T-helper 22 cell (primary cell): ENCODE data around the gene BRINP3.

Experiments
- DNase-seq: peaks from one replicate; pipeline ENCODE4 v3.0.0-alpha.2; 2020; ENCODE audit warnings: low read depth

Gene BRINP3

DNA sequence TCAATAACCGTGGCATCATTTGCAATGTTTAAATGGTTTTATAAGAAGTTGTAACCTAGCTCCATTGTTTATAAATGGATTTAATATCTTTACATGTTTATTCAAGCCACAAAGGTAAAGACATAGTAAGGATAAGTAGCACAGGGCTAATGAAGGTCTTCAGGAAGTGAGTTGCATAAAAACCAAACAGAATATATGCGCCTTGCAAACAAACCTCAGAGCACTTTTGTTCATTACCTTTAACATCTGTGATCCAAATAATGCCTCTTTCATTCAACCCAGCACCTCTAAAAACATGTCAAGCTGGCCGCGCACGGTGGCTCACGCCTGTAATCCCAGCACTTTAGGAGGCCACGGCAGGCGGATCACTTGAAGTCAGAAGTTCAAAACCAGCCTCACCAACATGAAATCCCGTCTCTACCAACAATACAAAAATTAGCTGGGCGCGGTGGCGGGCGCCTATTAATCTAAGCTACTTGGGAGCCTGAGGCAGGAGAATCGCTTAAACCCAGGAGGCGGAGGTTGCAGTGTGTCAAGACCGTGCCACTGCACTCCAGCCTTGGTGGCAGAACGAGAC is 25.3 kb downstream of the BRINP3 start:
- DNase-seq = no peak

DNA sequence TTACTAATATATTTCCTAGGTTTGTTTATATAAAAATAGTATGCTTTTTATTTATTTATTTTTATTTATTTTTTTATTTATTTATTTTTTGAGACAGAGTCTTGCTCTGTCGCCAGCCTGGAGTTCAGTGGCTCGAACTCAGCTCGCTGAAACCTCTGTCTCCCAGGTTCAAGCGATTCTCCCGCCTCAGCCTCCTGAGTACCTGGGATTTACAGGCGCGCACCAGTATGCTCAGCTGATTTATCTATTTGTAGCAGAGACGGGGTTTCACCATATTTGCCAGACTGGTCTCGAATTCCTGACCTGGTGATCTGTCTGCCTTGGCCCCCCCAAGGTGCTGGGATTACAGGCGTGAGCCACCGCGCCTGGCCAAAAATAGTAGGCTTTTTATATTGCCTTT is 33.2 kb downstream of the BRINP3 start:
- no peak for DNase-seq

DNA sequence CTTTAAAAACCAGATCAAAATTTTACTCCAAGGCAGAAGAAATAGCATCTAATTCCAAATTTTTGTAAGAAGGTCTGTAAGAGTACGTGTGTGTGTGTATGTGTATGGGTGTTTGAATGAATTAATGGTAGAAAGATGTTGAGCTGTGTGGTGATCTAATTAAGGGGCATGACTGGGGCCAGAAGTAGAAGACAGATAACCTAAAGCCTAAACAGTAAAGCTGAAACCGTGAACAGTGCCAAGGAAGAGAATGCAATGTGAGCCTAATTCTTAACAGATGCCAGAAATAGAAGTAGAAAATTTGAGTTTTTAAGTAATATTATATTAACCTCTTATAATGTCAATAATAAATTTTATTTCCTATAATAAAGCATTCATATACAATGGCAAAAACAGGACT is 38.2 kb downstream of the BRINP3 start:
- no peak for DNase-seq

DNA sequence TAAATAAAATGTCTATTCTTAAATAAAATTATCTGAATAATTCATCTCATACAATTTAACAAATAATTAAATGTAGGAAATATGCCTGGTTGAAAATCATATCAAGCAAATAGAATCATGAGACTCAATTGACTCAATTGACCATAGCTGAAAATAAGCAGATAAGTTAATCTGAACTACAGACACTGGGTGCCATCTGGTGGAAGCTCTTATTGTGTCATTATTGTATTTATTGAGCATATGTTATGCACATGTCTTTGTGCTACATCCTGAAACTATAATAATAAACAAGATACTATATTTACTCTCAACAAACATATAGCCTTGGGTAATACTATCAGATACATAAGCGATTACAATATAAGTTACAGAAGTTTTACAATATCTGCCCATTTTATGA is 41.0 kb downstream of the BRINP3 start:
- no peak for DNase-seq

DNA sequence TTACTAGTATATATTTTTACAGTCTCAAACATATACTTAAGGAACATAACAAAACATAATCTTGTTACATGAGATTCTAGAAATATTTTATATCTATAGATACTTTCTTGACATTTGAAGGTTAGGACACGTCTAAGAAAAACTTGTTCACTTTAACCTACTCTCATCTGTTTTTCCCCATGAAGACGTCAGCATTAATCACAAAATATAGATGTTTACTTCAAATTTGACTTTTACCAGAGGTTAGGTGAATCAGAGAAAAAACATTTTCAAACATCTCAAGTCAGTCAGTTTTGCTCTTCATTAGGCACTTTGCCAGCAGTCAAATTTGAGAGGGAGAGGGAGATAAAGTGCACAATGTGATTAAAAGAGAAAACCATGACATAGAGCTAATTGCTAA is 47.7 kb downstream of the BRINP3 start:
- no peak for DNase-seq

DNA sequence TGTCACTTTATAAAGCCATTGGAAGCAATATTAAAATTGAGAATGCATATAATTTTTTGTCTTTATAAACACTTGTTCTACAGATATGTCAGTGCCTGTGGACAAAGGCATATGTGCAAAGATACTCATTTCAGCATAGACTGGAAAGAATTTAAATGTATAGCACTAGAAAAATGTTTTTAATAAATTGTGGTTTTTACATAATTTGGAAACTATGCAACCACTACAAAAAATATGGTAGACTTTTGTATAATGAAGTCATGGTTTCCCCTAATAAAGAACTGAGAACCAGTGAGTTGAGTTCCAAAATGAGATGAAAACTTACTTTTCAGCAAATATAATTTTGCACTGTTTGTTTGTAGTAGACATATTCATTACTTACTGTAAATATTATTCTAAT is 48.5 kb downstream of the BRINP3 start:
- DNase-seq = no peak

DNA sequence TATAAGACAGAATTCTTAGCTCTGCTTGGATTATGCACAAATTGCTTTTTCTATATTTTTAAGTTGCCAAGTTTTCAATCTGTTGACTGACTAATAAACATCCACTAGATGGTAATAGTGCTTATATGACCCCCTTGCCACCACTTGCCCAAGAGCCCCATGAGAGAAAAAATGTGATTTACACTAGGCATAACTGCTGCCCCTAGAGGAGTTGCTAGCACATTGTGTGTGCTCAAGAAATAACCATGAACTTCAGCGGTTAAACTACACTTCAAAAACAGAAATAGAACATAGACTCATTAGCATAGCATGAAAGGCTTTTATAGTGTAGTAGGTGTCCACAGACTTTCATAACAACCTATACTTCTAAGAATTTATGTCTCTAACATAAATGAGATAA is 61.4 kb downstream of the BRINP3 start:
- no peak for DNase-seq

DNA sequence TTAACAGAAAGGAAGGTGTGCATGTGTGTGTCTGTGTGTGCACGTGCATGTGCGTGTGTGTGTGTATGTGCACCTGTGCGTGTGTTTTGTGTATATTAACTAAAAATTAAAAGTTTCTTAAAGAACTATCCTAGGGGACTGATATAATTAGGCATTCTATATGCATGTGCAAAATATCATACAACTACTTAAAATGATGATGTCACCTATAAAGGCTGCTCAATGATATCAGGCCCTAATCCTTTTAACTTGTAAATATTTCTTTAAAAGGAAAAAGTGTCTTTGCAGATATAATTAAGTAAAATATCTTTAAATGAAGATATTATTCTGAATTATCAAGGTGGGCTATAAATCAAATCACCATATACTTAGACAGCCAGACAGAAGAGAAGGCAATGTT is 64.5 kb downstream of the BRINP3 start:
- DNase-seq = no peak

DNA sequence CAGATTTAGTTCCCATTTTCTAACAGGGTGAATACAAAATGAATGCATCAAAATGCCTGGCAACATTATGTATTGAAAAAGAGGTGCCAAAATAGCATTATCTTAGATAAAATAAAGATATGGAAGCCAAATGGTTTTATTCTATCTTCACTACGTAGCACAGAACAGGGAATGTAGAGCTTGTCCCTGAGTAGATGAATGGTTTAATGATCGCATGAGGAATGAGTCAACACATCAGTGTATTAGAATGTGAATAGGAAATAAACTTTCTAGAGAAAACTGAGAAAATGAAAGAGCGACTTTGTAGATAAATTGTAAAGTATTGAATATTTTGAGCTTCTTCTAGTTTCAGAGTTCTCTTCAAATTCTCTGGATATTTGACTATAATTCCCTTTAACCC is 74.3 kb downstream of the BRINP3 start:
- DNase-seq = no peak

DNA sequence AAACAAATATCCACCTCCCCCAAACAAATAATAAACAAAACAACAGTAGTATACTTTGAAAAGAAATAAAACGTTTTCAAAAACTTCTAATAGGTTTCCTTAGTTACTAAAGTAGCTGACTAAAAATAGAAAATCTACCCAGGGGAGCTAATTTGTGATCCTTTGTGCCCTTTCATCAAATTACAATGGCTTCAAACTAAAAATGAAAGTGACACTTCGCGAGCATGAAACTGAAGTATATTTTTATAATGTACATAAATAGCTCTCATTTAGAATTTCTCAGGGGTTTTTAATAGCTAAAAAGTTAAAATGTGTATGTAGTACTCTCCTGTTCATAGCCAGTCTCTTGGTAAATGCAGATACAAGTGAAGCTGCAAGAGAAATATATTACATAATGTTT is 78.4 kb downstream of the BRINP3 start:
- no peak for DNase-seq

DNA sequence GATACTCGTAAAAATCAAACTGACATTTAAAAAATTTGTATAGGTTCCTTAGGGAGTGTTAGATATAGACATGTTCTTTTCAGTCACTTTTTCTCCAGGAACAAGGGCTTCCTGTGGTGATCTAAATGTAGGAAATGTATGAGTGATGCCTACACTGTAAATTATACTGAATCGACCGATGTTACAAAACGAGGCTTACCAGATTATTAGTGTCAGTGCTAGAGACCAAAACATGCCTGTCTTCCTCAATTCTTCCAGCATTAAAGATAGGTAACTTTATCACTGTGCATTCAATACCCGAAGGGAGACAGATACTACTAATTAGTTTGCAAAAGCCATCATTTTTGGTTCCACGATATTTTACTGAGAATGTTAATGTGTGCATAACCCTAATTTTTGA is 86.1 kb downstream of the BRINP3 start:
- no peak for DNase-seq

DNA sequence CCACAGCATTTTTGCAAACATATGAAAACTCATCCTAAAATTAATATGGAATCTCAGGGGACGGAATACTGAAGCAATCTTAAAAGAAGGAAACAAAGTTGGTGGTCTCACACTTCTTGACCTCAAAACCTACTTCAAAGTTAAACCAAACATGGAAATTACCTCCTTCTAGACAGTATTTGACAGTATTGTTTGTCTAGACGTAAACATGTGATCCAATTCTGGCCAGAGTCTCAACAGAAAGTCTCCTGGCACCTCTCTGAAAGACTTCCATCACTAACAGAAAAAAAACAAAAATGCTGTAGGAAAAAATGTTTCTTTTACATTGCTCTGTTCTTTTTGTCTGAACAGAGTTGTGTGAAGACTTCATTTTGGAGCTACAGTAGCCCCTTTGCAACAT is 99.7 kb downstream of the BRINP3 start:
- DNase-seq = no peak

DNA sequence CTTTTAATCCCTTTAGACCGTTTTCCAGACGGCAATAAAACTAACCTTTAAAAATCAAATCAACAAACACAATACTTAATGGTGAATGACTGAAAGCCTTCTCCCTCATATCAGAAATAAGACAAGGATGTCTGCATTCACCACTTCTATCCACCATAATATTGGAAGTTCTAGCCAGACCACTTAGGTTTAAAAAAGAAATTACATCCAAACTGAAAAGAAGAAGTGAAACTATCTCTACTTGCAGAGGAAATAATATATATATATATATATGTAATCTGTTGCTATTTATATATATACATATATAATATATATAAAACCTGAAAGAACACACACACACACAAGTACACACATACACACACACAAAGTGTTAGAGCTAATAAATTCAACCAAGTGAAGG is 100.4 kb downstream of the BRINP3 start:
- DNase-seq = no peak

DNA sequence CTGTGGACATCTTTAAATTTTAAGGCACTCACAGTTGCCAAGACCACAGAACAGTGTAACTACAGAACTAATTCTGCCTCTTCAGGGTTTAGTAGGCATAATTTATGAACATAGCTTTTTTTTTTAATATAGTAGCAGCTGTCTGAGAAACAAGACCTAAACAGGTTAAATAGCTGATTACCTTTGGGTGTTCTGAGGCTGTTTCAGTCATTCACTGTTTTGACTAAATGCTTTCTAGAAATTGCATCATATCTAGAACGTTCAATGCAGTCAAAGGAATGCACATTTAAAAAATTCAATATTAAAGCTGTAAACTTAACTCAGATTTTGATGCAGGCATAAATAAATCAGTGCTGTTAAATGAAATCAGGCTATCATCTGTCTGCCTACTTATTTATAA is 101.6 kb downstream of the BRINP3 start:
- no peak for DNase-seq

DNA sequence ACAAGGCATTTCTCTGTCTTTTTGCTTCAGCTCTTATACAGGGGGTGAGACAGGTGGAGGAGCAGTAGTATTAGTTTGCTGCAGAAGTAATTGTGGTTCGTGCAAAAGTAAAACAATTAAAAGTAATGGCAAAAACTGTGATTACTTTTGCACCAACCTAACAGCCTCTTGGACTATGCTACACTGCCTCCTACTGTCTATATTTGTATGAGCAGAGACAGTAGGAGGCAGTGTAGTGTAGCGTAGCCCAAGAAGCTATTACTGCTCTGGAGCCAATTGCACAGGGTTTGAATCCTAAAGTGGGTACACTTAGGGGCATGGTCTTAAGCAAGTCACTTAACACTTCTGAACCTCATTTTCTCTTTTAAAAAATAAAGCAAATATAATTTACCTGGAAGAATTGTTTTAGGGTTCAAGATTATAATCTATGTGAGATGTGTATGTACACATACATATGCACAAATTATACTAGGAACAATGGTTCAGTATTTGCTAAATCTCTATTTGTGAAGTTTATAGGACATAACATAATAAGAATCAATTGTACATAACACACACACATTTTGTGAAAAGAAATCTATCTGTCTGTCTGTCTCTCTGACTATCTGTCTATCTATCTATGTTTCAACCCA is 103.8 kb downstream of the BRINP3 start:
- no peak for DNase-seq

DNA sequence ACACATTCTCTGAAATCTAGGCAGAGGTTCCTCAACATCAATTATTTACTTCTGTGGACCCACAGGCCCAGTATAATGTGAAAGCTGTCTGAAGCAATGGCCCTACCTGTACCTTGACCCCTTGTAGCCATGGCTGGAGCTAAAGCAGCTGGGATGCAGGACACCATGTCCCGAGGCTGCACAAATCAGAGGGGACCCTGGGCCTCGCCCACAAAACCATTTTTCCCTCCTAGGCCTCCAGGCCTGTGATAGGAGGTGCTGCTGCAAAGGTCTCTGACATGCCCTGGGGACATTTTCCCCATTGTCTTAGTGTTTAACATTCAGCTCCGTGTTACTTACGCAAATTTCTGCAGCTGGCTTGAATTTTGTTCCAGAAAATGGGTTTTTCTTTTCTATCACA is 110.5 kb downstream of the BRINP3 start:
- no peak for DNase-seq

DNA sequence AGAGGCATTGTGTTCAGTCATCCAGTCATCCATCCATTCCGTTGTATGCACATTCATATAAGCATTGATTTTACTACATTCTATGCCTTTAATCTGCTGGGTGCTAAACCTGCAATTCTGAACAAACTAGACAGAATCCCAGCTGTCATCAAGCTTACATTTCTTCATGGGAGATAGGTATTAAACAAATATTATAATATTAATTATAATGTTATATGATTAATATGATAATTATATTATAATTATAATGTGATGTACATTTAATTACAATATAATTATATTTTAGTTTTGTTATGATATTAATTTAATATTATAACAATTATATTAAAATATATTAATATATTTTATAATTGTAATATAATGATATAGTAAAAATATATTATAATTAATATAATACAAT is 112.4 kb downstream of the BRINP3 start:
- DNase-seq = no peak

DNA sequence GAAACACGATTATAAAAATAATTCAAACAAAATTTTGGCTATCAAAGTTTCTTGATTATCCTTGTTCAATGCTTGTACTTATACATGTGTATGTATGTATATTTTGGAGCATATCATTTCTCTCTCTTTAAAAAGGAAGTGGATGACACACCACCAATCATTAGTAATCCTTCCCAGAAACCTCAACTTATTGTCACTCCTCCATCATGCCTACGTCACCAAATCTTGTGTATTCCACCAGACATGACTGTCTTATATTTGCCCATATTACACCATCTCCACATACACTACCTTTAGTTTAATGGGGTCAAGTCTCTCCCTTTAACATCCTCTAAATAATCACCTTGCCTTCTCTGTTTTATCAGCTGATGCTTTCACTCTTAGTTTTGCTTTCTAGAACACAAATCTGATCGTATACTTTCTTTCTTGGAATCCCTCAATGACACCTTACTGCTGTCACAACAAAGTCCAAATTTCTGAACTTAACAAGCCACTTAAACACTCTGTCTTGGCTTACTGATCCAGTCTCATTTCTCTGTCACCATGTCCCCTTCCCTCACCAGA is 124.0 kb downstream of the BRINP3 start:
- no peak for DNase-seq

DNA sequence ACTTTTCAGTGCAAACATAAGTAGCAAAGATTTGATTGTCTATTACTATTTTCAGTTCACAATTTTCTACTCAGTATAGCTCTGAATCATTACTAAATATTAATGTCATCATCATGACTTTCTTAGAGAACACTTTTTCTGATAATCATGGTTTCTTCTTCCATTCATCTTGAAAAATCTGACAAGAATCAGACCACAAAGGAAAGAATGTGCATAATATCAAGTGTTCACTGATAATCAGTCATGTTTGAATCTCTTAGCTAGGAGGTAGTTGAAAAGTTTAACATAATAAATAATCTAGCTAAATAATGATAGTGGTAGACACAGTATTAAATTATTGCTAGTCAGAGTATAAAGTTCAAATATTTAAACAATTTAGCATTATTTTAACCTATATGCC is 133.2 kb downstream of the BRINP3 start:
- DNase-seq = no peak

DNA sequence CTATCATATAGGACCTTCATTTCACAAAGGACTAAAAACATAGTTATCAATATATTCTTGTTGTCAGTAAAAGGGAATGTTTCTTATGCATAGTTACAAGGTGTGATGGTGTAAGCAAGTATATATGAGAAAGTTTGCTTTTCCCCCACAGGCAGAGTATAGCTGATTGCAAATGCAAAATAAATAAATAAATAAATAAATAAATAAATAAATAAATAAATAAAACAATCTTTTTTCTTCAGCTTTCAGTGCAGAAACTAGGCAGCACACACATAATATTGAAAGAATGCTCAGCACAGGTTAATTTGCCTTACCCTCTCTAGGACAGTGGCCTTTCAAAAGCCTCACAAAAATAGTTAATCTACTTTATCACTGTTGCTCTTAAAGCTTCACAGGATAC is 138.8 kb downstream of the BRINP3 start:
- DNase-seq = no peak

DNA sequence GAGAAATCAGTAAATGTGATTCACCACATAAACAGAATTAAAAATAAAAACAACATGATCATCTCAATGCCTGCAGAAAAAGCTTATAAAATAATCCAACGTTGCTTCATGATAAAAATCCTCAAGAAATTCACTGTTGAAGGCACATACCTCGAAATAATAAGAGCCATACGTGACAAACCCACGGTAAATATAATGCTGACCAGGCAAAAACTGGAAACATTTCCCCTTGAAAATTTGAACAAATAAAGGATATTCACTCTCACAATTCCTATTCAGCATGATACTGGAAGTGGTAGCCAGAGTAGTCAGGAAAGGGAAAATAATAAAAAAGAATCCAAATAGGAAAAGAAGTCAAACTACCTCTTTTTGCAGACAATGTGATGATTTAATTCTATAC is 148.8 kb downstream of the BRINP3 start:
- DNase-seq = no peak

DNA sequence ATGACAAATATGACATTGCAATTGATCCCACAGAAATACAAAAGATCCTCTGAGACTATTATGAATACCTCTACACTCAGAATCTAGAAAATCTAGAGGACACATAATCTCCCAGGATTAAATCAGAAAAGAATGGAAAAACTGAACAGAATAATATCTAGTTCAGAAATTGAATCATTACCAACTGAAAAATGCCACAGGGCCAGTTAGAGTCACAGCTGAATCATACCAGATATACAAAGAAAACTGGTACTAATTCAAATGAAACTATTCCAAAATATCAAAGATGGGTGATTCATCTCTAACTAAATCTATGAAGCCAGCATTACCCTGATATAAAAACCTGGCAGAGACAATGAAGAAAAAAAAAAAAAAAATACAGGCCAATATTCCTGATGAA is 149.3 kb downstream of the BRINP3 start:
- DNase-seq = no peak

DNA sequence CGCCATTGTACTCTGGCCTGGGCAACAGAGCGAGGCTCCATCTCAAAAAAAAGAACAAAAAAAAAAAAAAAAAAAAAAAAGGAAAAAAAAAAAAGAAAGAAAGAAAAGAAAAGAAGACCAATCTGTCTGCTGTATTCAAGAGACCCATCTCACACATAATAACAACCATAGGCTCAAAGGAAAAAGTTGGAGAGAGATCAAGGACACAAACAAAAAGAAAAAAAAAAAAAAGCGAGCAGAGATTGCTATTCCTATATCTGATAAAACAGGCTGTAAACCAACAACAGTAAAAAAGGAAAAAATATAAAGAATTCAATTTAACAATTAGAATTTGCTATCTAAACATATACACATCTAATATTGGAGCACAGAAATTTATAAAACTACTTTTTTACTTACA is 150.4 kb downstream of the BRINP3 start:
- DNase-seq = no peak

DNA sequence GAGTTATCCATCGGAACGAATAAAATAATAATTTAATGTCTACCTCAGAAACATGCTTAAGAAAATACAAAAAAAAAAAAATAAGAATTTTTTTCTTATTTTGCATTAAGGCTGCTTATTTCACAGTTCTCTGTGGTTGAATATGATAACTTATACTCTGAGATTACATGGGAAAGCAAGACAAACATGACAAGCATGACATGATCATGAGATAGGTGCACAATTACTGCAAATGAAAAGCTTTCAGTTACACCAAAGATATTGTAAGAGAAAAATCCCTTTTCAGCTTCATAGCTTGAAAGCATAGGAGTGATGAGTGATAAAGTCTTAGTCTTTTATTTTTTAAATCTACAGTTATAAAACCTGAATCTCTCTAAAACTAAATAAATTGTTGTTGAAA is 154.1 kb downstream of the BRINP3 start:
- no peak for DNase-seq
